ENCODE data around the gene TEAD1.
A peak's percentile ranks its signal among the peaks of the same experiment; 100 is the strongest.

The TEAD1 gene

DNA sequence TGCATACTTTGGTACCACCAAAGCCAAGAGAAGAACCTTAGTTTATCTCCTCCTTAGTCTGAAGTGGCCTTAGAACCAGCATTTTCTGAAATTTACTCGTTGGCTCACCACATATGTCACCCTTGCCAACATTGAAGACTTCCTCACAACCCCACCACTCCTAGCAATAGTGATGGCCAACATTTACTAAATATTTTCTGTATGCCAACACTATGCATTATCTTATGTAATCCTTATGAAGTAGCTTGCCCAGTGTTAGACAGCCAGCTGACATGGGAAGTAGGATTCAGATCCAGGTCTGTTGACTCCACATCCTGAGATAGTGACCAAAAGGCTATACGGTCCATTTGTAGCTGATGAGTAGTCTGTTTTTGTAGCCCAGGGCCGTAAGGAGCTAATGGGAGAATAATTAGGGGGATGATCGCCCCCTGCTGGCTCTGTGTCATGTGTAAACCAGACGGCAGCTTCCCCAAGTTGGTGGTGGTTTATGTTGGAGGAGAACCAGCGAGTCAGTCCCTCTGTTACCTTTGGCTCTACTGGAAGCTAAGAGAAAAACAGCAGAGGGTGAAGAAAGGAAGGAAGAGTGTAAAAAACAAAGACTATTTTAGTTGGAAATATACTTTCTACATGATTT, 214.4 kb downstream of the TEAD1 start:
- DNase-seq (ENCODE audit: low read depth in 4 of 4, low spot score in 1 of 4), result peak; percentile 42 to 63 (median 50)

DNA sequence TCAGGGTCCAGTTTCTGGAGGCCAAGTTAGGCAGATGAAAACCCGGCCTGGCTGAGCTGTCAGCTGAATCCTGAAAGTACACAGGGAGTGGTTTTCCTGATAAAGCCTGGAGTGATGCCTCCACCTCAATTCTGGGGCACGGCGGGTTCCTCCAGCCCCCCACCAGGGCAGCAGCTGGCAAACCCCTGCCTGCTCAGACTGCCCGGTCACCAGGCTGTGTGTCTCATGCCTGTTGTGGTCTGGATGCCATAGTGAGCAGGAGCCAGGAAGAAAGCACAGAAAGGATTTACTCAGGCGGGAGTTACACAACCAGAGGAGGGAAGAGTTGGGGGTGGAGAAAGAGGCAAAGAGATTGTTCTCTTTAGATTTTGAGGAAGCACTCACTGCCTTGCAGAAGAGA, 215.0 kb downstream of the TEAD1 start:
- no peak for DNase-seq (ENCODE audit: low read depth in 4 of 4, low spot score in 1 of 4)

- DNase-seq (ENCODE audit: low read depth in 4 of 4, low spot score in 1 of 4), result no peak
Measured at GRCh38 chr11:12890476-12890875, 216.3 kb downstream of the TEAD1 start.

DNA sequence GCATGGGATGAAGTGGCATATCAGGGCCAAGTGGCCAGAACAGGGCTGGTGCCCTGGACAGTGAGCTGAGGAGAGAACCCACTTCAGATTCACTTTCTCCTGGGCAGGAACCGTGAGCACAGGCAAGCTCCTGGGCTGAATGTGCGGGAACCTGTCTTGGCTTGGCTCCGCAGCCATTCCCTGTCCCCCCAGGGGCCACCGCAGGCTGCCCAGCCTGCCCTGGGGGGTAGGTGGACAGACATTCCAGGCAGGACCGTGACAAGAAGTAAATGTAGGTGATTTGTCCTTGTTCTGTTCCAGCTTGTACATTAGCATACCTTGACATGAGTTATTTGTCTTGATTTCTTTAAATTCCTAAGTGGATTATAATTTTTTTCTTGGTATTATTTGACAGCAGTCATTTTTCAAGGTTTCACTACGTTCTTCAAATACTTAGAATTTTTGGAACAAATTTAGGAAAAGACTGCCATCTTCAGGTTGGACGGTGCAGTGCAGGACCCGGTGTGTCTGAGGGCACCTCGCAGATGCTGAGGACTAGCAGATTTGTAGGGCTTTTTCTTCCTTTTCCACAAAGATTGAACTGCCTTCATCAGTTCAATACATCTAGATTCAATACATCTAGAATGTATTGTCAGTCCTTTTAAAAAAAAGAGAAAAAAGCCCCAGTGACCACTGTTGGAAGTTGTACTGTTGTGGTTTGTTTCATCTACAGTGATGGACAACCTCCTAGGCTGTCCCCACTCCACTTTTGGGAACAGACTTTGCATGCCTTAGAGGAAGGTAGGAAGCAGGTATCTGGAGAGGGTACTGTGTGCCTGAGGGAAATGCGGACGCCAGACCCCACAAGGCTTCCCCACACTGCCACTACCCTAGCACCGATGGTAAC, 219.8 kb downstream of the TEAD1 start:
- DNase-seq (ENCODE audit: low read depth in 4 of 4, low spot score in 1 of 4), result peak in 3 of 4 experiments; percentile 26 to 36 (median 34)

- no peak for DNase-seq (ENCODE audit: low read depth in 4 of 4, low spot score in 1 of 4)
Measured at GRCh38 chr11:12897390-12897789, 223.2 kb downstream of the TEAD1 start.

- DNase-seq (ENCODE audit: low read depth in 4 of 4, low spot score in 1 of 4), result no peak
Measured at GRCh38 chr11:12897867-12898266, 223.6 kb downstream of the TEAD1 start.

DNA sequence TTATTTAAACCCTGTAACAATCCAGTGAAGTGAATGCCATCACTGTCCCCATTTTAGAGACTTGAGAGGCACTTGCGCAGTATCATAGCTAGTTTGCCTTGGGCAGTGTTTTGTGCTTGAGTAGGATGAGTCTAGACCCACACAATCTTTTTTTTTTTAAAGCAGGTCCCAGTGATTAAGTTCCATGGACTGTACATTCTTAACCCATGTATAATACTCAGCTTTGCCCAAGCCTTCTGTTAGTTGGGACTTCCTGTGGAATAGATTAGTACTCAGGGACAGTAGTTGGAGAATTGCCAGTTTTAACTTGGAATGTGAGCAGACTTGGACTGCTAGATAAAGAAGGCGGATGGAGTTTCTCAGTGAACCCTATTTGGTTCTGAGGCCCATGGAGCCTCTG, 226.3 kb downstream of the TEAD1 start:
- DNase-seq (ENCODE audit: low read depth in 4 of 4, low spot score in 1 of 4), result no peak

GRCh38 chr11:12901272-12901671, 227.1 kb downstream of the TEAD1 start:
- DNase-seq (ENCODE audit: low read depth in 4 of 4, low spot score in 1 of 4), result no peak

DNA sequence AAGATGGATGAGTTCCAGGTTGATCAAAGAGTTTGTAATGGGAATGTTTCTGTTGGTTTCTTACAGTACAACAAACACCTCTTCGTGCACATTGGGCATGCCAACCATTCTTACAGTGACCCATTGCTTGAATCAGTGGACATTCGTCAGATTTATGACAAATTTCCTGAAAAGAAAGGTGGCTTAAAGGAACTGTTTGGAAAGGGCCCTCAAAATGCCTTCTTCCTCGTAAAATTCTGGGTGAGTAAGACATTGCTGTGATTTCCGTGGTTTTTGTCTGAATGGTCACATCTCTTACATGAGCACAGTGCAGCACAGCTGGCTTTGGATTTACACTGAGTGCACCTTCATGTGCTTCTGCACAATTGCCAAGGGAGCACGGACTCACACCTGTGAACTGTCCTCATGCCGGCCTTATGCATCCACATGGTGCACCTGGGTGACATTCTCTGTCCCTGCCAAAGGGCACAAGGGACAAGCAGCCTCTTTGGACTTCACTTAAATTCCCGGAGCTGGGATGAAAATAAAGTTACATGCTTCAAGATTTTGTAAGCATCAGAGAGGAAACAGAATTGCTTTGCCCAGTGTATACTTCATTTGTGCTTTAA, 227.8 kb downstream of the TEAD1 start:
- DNase-seq (ENCODE audit: low read depth in 4 of 4, low spot score in 1 of 4), result no peak

DNA sequence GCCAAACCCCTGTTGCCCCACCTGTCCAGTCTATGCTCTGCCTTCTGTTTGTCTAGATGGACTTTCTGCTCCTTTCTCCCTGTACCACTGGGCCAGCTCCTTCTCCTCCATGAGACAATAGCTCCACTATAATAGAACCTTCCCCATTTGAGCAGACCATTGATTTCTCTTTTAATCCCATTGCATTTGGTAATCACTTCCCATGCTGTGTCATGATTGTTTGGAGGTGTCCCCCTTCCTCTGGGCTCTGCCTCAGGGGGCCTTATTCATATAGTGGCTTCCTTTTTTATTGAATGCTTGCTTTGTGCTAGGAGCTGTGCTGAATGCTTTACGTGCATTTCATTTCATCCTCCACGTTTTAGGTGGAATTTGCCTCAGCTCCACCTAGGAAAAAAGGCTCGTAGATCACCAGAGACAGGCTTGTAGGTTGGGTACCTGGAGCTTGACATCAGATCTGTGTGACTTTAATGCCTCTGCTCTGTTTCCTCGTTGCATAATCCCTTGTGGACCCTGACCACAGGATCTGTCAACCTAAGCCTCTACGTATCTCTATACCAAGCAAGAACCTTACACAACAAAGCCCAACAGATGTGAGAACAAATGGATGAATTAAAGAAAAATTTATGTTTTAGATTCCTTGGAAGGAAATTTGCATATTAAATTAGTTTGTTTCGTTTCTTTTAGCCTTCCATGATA, 228.7 kb downstream of the TEAD1 start:
- DNase-seq (ENCODE audit: low read depth in 4 of 4, low spot score in 1 of 4), result no peak

GRCh38 chr11:12905435-12905834, 231.2 kb downstream of the TEAD1 start:
- DNase-seq (ENCODE audit: low read depth in 4 of 4, low spot score in 1 of 4), result no peak

- no peak for DNase-seq (ENCODE audit: low read depth in 4 of 4, low spot score in 1 of 4)
Measured at GRCh38 chr11:12906501-12906900, 232.3 kb downstream of the TEAD1 start.

- DNase-seq (ENCODE audit: low read depth in 4 of 4, low spot score in 1 of 4), result no peak
Measured at GRCh38 chr11:12909879-12910278, 235.7 kb downstream of the TEAD1 start.

DNA sequence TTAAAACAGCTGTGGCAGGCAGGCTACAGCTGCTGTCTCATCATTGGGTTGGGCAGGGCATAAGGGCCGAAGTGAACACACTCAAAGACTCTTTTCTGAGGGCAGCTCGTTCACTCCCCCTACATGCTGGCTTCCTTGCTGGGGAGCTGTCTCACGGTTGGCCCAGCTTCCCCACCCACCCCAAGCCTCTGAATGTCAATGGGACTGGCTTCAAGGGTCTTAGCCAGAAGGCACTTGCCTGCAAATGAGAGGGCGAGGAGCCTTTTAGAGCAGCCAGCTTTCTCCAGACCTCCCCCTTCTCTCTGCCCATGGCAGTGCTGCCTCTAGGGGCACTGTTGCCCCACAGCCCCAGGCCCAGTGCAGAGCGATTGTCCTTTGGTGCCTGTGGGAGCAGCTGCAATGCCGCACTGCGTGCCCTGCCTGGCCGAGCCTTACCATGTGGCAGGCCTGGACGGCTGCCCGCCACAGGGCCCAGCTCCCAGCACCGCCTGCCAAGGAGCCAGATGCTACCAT, 240.2 kb downstream of the TEAD1 start:
- peak in 1 of 4 experiments; percentile 4 for DNase-seq (ENCODE audit: low read depth in 4 of 4, low spot score in 1 of 4)

DNA sequence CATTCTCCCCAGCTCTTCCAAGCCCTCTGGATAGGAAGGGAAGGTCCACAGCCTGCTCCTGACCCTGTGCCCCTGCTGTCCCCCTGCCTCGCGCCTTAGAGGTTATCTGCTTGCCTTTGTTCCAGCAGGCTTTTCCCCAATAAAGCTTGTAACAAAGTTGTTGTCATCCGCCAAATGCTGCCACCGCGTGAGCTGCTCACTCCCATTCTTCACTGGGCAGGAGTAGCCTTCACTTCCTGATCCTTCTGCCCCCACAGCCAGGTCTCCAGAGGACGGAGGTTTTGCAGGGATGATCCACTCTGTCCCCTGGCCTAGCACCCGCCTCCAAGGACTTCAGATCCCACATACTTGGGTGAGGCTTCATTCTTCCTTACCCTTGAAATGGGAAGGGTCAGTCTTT, 240.9 kb downstream of the TEAD1 start:
- DNase-seq (ENCODE audit: low read depth in 4 of 4, low spot score in 1 of 4), result no peak

DNA sequence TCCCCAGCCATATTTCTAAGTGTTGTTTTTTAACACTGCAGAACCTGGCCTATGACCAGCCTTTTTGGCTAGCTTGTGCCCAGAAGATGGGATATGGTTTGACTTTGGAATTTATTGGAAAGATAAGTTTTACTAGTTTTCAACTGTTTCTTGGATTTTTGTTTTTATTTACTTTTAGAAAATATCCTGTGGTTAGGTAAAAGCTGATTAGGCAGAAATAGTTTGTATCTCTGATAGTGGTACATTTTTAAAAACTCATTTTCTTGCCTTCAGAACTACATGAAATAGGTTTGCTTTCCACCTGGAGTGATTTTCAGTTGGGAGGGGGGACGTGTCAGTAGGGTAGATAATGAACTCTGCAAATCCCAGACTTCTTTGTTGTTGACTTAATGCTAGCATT, 243.6 kb downstream of the TEAD1 start:
- DNase-seq (ENCODE audit: low read depth in 4 of 4, low spot score in 1 of 4), result no peak

DNA sequence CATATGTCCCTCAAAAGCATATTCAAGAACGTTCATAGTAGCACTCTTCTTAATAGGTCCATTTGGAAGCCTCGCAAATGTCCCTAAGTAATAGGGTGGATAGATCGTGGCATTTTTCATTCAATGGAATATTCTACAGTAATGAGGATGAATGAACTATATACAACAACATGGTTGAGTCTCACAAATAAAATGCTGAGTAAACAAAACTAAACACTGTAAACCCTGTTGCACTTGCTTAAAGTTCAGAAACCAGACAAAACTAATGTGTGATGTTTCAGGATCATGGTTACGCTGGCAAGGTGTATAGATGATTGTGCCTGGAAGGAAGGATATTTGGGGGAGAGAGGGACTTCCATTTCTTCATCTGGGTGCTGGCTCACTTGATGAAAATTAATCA, 244.4 kb downstream of the TEAD1 start:
- no peak for DNase-seq (ENCODE audit: low read depth in 4 of 4, low spot score in 1 of 4)

DNA sequence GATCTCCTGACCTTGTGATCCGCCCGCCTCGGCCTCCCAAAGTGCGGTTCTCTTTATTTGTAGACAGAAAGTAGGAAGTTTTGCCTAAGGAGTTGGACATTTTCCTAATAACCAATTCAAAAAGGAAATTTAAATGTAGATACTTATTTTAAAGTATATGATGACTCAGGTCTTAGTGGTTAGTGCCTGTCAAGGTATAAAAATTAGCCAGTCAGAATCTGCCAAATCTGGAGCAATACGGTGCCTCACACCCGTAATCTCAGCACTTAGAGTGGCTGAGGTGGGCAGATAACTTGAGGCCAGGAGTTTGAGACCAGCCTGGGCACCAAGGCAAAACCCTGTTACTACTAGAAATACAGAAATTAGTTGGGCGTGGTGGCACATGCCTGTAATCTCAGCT, 248.2 kb downstream of the TEAD1 start:
- no peak for DNase-seq (ENCODE audit: low read depth in 4 of 4, low spot score in 1 of 4)

- no peak for DNase-seq (ENCODE audit: low read depth in 4 of 4, low spot score in 1 of 4)
Measured at GRCh38 chr11:12922980-12923507, 248.8 kb downstream of the TEAD1 start.

DNA sequence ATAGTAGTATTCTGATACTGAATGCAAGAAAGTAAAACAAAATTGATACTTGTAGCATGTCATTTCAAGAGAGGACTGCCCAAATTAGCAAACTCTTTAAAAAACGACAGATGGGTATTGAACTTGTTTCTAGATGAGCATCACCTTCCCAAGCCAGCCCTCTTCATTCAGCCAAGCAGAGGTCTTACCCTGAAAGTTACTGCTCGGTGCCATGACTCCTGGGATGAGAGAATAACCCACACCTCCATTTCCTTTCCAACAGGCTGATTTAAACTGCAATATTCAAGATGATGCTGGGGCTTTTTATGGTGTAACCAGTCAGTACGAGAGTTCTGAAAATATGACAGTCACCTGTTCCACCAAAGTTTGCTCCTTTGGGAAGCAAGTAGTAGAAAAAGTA, 250.4 kb downstream of the TEAD1 start:
- DNase-seq (ENCODE audit: low read depth in 4 of 4, low spot score in 1 of 4), result no peak

- DNase-seq (ENCODE audit: low read depth in 4 of 4, low spot score in 1 of 4), result no peak
Measured at GRCh38 chr11:12925520-12925919, 251.3 kb downstream of the TEAD1 start.

Measured in stimulated activated CD4-positive, alpha-beta T cell treated with anti-CD3 and anti-CD28 coated beads, Interleukin-1b, Interleukin-23, amount 100 ng/mL, for 24 hours (primary cell).